GM23338 (cell line): Measurements from ENCODE around the gene MINDY3.

Experiments used
- ETS1 ChIP-seq: IDR thresholded peaks from 2 replicates; pipeline ENCODE4 v1.6.1; 2016; ENCODE audit warnings: antibody characterized with exemption
- EZH2 ChIP-seq: fragments of 200-600 bp; sonication (generic); IDR thresholded peaks from one replicate; pipeline ENCODE4 v1.8.0; 2017; ENCODE audit warnings: antibody characterized with exemption, mild to moderate bottlenecking, low read depth; ENCODE audit not compliant: unreplicated experiment
- POLR2AphosphoS5 ChIP-seq: IDR thresholded peaks from 2 replicates; pipeline ENCODE4 v1.6.1; 2016; ENCODE audit warnings: antibody characterized with exemption, low read depth
- ZNF331 ChIP-seq: fragments of 250-450 bp; sonication (Bioruptor Pico); IDR thresholded peaks from 2 replicates; pipeline ENCODE4 v1.5.0; 2020; ENCODE audit warnings: low read depth, mild to moderate bottlenecking, moderate library complexity
- TF ChIP-seq, protein P1 (sequence below), 2 experiments: fragments of 200-600 bp in 1 of 2; sonication (generic) in 1 of 2; conservative IDR thresholded peaks; 2 replicates each; pipeline versions ENCODE4 v1.5.1 to v1.6.1; 2016 to 2017; ENCODE audit warnings: antibody characterized with exemption in 2 of 2, low read depth in 2 of 2, mild to moderate bottlenecking in 2 of 2, moderate library complexity in 1 of 2
- TF ChIP-seq, protein P2 (sequence below): IDR thresholded peaks from one replicate; pipeline ENCODE4 v1.6.1; 2018; ENCODE audit warnings: antibody characterized with exemption; ENCODE audit not compliant: unreplicated experiment

- TF ChIP-seq, protein P1, sequence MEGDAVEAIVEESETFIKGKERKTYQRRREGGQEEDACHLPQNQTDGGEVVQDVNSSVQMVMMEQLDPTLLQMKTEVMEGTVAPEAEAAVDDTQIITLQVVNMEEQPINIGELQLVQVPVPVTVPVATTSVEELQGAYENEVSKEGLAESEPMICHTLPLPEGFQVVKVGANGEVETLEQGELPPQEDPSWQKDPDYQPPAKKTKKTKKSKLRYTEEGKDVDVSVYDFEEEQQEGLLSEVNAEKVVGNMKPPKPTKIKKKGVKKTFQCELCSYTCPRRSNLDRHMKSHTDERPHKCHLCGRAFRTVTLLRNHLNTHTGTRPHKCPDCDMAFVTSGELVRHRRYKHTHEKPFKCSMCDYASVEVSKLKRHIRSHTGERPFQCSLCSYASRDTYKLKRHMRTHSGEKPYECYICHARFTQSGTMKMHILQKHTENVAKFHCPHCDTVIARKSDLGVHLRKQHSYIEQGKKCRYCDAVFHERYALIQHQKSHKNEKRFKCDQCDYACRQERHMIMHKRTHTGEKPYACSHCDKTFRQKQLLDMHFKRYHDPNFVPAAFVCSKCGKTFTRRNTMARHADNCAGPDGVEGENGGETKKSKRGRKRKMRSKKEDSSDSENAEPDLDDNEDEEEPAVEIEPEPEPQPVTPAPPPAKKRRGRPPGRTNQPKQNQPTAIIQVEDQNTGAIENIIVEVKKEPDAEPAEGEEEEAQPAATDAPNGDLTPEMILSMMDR (conservative IDR thresholded peaks at IDR 0.05; ENCODE audit: low read depth in 2 of 2): no peak
- TF ChIP-seq, protein P2, sequence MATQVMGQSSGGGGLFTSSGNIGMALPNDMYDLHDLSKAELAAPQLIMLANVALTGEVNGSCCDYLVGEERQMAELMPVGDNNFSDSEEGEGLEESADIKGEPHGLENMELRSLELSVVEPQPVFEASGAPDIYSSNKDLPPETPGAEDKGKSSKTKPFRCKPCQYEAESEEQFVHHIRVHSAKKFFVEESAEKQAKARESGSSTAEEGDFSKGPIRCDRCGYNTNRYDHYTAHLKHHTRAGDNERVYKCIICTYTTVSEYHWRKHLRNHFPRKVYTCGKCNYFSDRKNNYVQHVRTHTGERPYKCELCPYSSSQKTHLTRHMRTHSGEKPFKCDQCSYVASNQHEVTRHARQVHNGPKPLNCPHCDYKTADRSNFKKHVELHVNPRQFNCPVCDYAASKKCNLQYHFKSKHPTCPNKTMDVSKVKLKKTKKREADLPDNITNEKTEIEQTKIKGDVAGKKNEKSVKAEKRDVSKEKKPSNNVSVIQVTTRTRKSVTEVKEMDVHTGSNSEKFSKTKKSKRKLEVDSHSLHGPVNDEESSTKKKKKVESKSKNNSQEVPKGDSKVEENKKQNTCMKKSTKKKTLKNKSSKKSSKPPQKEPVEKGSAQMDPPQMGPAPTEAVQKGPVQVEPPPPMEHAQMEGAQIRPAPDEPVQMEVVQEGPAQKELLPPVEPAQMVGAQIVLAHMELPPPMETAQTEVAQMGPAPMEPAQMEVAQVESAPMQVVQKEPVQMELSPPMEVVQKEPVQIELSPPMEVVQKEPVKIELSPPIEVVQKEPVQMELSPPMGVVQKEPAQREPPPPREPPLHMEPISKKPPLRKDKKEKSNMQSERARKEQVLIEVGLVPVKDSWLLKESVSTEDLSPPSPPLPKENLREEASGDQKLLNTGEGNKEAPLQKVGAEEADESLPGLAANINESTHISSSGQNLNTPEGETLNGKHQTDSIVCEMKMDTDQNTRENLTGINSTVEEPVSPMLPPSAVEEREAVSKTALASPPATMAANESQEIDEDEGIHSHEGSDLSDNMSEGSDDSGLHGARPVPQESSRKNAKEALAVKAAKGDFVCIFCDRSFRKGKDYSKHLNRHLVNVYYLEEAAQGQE: no peak
- TF ChIP-seq ETS1 (no peak), ZNF331 (CRISPR knock-in tag) (no peak), EZH2 (no peak), POLR2AphosphoS5 (no peak)
Measured at GRCh38 chr10:15795036-15795792, 65.1 kb downstream of the MINDY3 start.
